GM18505 (cell line): ENCODE data around the gene CACNA2D4.
"Not testable (repeated sequence)": the region's sequence is repeated elsewhere in the genome, so short reads cannot be mapped to it uniquely, and the experiment has no call there.

ENCODE experiments used
- ATAC-seq: cut with Tn5 transposase; IDR thresholded peaks from one replicate; pipeline ENCODE4 v1.9.1; 2021; ENCODE audit not compliant: unreplicated experiment
- POLR2A ChIP-seq: IDR thresholded peaks from 4 replicates; pipeline ENCODE4 v1.6.1; 2011; ENCODE audit warnings: borderline replicate concordance; ENCODE audit not compliant: insufficient read depth, insufficient read length; ENCODE audit errors: extremely low read depth

CACNA2D4 gene

DNA sequence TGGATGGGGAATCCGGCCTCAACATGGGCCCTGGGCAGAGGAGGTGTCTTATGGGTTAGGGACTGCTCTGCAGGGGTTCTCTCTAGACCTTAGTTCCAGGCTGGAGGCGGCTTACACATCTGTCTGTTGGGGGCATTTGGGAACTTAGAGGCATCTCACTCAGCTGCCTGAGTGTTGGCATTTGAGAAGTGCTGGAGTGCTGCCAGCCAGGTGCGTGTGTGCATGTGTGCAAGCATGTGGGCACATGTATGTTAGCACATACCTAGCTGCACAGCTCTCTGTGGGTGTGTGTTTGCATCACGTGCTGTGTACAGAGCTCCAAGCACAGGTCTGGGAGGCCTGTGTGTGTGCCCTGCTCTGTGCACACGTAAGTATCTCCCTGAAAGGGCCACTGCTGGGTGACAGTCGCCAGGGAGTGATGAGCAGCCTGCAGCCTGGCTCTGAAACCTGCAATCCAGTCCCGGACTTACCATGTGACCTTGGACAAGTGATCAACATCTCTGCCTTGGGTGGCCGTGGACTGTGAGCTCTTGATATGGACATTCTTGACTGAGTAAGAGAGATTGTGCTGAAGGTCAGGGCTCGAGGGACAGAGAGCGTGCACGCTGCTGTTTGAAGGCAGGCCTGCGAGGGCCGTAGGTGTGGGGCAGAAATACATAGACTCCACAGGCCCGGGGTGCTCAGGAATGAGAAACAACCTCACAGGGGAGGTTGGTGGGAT lies 92.9 kb downstream of the CACNA2D4 start:
- no peak for TF ChIP-seq POLR2A
- ATAC-seq = no peak

DNA sequence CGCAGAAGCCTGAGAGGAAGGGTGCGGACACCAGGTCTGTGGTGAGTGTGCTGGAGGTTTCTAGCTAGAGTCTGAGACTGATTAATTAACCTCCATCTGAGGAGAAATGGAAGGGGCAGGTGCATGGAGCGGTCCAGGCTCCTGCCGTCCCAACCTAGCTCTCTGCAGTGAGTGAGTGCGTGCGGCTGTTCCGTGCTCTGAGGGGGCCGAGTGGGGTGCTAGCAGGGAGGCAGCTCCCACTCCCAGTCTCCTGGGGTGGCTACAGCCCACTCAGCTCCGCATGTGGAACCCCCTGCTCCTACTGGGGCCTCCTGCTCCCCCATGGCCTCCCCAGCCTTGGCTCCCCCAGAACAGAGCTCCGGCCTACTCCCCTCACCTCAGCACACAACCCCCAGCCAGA lies 95.2 kb downstream of the CACNA2D4 start:
- no peak for TF ChIP-seq POLR2A
- ATAC-seq = no peak

DNA sequence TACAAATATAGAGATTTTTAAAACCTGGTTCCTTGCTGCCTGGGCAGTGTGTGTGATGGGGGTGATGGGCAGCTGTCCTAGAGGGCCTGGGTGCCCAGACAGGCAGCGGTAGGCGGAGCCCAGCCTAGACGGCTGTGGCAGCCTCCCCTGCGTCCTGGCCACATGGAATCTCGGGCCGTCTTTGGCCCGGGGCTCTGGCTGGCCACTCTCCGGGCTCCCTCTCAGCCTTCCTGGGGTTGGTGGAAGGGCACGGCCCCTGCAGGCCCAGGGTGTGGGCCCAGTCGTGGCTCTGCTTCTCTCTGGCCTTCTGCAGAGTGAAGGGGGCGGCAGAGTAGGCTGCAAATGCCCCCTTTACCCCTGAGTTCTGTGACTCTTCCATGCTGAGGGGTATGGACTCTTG lies 95.8 kb downstream of the CACNA2D4 start:
- ATAC-seq = no peak
- TF ChIP-seq POLR2A = no peak

DNA sequence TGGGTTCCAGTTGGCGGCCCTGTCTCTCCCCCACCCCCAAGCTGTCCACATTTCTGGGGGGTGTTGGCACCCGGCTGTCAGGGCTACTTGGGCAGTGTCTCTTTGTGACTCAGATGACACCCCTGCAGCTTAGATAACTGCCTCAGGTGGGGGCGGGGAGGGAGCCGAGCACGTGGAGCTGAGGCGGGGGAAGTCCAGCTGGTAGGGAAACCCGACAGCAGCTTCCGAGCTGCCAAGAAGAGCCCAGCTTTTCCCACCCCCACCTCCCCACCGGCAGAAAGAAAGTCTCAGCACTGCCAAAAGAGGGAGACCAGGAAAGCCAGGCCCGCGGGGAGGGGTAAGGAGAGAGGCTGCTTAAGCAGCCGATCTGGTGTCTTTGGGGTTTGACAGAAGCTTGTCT lies 96.6 kb downstream of the CACNA2D4 start:
- ATAC-seq = no peak
- no peak for TF ChIP-seq POLR2A

GRCh38 chr12:1820896-1821291 lies 97.6 kb downstream of the CACNA2D4 start:
- no peak for TF ChIP-seq POLR2A
- no peak for ATAC-seq

DNA sequence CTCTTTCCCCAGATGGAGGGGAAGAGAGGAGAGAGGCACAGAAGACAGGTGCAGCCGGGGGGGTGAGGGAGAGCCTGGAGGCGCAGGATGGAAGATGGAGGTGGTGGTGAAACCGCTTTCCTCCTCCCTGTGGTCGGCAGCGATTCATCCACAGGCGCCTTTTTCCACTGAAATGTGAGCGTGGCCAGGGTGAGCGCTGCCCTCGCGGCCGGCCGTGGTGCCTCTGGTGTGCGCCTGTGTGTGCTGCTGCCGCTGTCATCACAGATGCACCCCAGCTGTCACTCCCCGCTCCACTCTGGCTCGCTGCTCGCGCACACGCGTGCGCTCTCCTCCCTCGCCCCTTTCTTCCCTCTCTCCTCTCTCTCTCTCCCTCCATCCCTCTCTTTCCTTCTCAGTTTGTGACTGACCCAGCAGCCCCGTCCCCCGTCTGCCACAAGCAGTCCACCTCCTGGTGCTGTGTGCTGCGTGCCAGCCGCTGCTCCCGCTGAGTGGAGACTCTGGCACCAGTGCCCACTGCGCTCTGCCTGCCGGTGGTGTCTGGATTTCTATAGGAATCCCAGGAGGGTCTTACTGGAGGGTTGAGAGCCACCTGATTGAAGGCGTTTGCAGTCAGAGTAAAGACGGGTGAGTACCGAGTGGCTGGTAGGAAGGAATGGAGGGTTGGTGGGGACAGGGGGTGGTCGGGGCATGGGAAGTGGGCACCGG lies 98.1 kb downstream of the CACNA2D4 start, which contains the start of gene LRTM2:
Gene LRTM2 (plus strand): TSS at position 375 of the 705 bp plus-strand sequence. CDS start 7,584 bp downstream, outside the sequence.
- ATAC-seq = no peak
- no peak for TF ChIP-seq POLR2A

GRCh38 chr12:1819571-1819970 lies 98.9 kb downstream of the CACNA2D4 start:
- ATAC-seq = no peak
- TF ChIP-seq POLR2A = no peak

GRCh38 chr12:1819050-1819449 lies 99.4 kb downstream of the CACNA2D4 start:
- no peak for TF ChIP-seq POLR2A
- no peak for ATAC-seq

DNA sequence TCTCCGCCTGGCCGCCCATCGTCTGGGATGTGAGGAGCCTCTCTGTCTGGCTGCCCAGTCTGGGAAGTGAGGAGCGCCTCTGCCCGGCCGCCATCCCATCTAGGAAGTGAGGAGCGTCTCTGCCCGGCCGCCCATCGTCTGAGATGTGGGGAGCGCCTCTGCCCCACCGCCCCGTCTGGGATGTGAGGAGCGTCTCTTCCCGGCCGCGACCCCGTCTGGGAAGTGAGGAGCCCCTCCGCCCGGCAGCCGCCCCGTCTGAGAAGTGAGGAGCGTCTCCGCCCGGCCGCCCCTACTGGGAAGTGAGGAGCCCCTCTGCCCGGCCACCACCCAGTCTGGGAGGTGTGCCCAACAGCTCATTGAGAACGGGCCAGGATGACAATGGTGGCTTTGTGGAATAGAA lies 100.5 kb downstream of the CACNA2D4 start:
- ATAC-seq = not testable (repeated sequence)

DNA sequence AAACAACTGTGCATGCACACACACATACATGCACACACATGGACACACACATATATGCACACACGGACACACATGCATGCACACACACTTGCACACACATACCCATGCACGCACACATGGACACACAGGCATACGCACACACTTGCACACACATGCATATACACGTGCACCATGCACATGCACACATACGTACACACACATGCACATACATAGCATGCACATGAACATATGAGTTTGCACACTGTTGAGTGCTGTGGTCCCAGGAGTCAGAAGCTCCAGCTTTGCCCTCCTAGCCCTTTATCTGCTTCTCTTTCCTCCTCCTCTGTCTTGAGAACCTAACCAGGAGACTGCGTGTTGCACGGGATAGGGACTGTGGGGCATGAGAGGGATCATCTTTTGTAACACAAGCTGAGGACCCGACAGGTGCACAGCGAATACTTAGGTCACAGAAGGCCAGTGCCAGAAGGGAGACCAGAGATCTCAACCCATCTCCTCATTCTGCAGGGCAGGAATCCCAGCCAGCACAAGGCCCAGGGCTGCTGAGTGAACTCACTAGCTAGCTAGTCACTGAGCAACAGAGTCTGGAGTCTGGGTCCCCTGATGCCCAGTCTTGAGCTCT lies 101.6 kb downstream of the CACNA2D4 start:
- TF ChIP-seq POLR2A = no peak
- no peak for ATAC-seq

DNA sequence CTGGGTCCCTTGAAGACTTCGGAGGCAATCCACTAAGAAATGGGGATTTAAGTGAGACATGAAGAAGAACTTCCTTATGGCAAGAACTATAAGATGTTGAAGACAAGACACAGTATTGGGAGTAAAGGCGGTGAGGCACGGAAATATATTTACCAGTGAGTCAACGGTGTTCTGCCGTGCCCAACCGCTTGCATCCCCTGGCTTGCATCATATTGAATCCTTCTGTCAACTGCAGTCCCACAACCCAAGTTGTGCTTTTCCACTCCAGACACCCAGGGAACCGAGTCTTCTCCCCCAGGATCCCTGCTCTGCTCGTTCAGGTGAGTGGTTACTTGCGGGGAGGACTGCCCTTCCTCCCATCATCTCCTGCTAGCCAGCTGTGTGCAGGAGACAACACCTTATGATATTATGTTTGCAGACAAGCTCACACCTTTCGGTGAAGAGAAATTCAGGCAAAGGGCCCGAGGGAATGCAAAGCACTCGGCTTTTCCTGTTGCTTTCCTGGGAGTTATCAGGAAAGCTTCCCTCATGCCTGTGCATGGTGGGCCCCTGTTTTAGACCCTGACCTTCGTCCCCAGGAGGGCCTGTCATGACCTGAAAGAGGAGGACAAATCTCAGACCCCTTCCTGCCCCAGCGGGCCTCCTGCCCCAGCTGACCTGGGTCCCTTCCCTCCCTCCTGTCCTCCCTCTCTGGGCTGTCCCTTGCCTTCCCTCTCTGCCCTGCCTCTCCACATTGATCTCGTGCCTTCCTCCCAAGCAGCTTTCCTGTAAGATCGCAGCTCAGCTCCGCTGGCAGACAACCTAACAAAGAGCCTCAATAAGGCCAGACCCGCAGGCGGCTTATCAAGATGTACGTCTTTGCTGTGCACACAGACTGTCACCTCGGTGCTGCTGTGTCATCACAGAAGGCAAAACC lies 102.4 kb downstream of the CACNA2D4 start:
- TF ChIP-seq POLR2A = no peak
- ATAC-seq = no peak

GRCh38 chr12:1815108-1815507 lies 103.3 kb downstream of the CACNA2D4 start:
- no peak for TF ChIP-seq POLR2A
- no peak for ATAC-seq

DNA sequence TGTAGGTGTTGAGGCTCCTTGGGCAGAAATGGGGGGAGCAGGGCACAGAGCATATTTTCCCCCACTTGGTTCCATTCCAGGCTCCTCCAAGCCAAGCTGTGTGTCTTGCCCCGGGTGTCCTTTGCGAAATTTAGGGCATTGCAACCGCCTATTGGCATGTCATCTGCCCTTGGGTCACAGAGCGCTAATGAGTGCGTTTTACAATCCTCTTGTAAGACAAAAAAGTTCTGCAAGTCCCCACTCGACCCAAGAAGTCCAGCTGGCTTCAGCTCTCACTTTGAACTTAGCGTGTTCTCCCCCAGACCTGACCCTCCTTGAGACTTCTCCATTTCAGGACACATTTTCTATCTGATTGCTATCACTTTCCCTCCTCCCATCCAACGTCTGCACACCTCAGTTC lies 104.2 kb downstream of the CACNA2D4 start:
- no peak for ATAC-seq

More for the DNA sequence above, 104.2 kb downstream of the CACNA2D4 start:
- TF ChIP-seq POLR2A = no peak
